PFSK-1 (cell line): Measurements from ENCODE around the gene DDX41.

ENCODE experiments used
- FOXP2 ChIP-seq: optimal IDR thresholded peaks from 2 replicates; pipeline ENCODE3; 2011; ENCODE audit warnings: borderline replicate concordance, control low read depth, inconsistent platforms; ENCODE audit not compliant: insufficient read depth; ENCODE audit errors: extremely low read length, extremely low read depth
- POLR2AphosphoS5 ChIP-seq: IDR thresholded peaks from 2 replicates; pipeline ENCODE4 v1.6.1; 2012; ENCODE audit warnings: low read depth, mild to moderate bottlenecking, control low read depth, low read length, moderate library complexity
- SIN3A ChIP-seq: IDR thresholded peaks from 2 replicates; pipeline ENCODE4 v1.6.1; 2012; ENCODE audit warnings: mild to moderate bottlenecking, low read length, moderate library complexity, borderline replicate concordance; ENCODE audit not compliant: insufficient read depth
- TAF1 ChIP-seq: IDR thresholded peaks from 2 replicates; pipeline ENCODE4 v1.6.1; 2012; ENCODE audit warnings: low read length, control low read depth, borderline replicate concordance; ENCODE audit not compliant: insufficient read depth
- TF ChIP-seq, protein P1 (sequence below), 2 experiments: IDR thresholded peaks; 2 replicates each; pipeline versions ENCODE4 v1.6.1 to v1.8.0; 2011 to 2012; ENCODE audit warnings: low read depth in 2 of 2, low read length in 2 of 2, control low read depth in 1 of 2, inconsistent platforms in 1 of 2, mild to moderate bottlenecking in 1 of 2, moderate library complexity in 1 of 2; ENCODE audit not compliant: insufficient read depth in 1 of 2

Gene DDX41

DNA sequence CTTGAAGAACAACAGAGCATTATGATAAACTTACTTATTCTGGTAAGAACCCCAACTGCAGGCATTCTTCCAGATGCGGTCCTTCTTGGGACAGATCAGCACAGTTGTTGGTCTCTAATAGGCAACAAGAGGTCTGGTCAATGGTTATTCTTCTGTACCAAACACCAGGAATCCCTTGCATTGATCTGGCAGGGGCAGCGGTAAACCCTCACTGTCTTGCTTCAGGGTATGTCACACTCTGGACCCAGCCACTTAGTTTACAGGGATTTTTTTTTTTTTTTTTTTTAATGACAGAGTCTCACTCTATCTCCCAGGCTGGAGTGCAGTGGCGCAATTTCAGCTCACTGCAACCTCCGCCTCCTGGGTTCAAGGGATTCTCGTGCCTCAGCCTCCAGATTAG is 38.9 kb upstream of the DDX41 start:
- TF ChIP-seq FOXP2 (no peak), POLR2AphosphoS5 (no peak), SIN3A (no peak), TAF1 (no peak)
- TF ChIP-seq, protein P1, sequence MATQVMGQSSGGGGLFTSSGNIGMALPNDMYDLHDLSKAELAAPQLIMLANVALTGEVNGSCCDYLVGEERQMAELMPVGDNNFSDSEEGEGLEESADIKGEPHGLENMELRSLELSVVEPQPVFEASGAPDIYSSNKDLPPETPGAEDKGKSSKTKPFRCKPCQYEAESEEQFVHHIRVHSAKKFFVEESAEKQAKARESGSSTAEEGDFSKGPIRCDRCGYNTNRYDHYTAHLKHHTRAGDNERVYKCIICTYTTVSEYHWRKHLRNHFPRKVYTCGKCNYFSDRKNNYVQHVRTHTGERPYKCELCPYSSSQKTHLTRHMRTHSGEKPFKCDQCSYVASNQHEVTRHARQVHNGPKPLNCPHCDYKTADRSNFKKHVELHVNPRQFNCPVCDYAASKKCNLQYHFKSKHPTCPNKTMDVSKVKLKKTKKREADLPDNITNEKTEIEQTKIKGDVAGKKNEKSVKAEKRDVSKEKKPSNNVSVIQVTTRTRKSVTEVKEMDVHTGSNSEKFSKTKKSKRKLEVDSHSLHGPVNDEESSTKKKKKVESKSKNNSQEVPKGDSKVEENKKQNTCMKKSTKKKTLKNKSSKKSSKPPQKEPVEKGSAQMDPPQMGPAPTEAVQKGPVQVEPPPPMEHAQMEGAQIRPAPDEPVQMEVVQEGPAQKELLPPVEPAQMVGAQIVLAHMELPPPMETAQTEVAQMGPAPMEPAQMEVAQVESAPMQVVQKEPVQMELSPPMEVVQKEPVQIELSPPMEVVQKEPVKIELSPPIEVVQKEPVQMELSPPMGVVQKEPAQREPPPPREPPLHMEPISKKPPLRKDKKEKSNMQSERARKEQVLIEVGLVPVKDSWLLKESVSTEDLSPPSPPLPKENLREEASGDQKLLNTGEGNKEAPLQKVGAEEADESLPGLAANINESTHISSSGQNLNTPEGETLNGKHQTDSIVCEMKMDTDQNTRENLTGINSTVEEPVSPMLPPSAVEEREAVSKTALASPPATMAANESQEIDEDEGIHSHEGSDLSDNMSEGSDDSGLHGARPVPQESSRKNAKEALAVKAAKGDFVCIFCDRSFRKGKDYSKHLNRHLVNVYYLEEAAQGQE (IDR thresholded peaks at IDR 0.05; ENCODE audit: insufficient read depth in 1 of 2, low read depth in 2 of 2, low read length in 2 of 2) = no peak

DNA sequence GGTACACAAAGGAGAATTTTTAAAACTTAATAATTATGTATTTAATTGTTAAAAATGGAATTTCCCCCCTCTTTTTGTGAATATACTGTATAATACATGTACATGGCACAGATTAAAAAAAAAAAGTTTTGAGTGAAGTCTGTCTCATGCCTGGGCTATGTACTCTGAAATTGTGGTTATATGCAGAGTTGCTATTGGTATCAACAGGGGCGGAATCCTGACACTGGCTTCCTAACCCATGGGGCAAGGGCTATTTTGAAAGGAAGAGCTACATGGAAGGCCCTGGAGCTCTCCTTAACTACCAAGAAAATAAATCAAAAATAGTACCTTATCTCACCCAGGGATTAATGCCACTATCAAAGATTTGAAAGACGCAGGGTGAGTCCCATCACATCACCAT is 38.5 kb upstream of the DDX41 start:
- TF ChIP-seq FOXP2 = no peak
- TF ChIP-seq SIN3A = no peak
- no peak for TF ChIP-seq TAF1
- TF ChIP-seq, protein P1 (IDR thresholded peaks at IDR 0.05; ENCODE audit: insufficient read depth in 1 of 2, low read depth in 2 of 2, low read length in 2 of 2) = no peak
- TF ChIP-seq POLR2AphosphoS5 = no peak

DNA sequence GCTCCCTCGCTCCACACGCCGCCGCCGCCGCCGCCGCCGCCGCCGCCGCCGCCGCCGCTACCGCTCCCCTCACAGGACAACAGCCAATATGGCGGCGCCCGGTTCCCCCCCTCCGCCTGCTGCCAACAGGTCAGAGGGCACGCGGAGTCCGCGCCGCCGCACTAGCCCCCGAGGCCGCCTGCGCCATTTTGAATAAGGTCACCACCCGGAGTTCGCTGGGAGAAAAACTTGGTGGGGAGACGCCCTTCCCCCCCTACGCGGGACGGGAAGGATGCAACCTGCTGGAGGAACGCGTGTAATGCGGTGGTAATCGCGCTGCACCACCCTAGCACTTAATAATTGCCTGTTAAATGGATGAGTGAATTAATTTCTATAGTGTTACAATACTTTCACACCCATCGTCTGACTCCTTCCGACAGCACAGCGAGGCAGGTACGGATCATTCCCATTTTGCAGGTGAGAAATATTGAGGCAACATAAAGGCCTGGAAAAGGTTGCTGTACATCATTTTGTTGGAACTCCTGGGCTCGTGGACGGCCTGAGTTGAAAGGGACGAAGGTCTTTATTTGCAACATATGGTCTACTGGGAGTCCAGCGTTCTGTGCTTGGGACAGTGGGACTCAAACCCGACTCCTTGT is 37.8 kb upstream of the DDX41 start, which contains the start of gene FAM193B:
Gene FAM193B (minus strand): TSS at position 90 of the 638 bp plus-strand sequence. CDS start 105 bp downstream, outside the sequence.
- TF ChIP-seq POLR2AphosphoS5 (peak; percentile 40; the same call in 1 of the 2 replicates), TAF1 (no peak), SIN3A (peak; percentile 35; the same call in 1 of the 2 replicates), FOXP2 (peak; percentile 78)
- TF ChIP-seq, protein P1 (IDR thresholded peaks at IDR 0.05; ENCODE audit: insufficient read depth in 1 of 2, low read depth in 2 of 2, low read length in 2 of 2) = no peak

DNA sequence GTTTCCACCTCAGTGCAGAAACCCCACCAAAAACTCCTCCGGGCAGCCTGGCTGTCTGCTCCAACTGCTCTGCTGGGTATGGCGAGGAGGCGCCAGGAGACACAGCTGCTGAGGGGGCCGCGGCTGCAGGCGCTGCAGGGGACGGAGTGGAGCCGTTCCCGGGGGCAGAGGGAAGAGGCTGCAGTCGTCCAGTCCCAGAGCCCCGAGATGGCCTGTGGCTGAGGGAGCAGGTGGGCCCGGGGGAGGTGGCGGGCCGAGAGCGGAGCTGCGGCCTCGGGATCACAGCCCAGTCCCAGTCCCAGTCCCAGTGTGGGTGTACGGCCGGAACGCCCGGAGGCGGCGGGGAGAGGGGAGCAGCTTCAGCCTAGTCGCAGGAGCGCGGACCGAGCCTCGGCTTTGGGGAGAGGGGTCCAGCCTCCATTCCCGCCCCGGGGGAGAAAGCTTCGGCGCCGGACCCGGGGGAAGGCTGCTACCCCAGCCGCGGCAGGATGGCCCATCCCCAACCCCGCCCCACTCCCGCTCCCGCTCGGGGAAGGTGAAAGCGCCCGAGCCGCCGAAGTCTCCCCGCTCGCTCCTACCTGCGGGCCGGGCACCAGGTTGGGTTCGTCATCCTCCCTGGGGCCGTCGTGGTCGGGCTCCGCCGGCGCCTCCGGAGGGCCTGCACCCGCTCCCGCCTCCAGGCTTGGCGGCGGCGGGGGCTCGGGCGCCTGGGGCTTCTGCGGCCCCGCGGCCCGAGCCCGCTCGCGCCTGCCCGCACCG is 37.1 kb upstream of the DDX41 start:
- TF ChIP-seq SIN3A = no peak
- TF ChIP-seq POLR2AphosphoS5 = no peak
- TF ChIP-seq, protein P1 (IDR thresholded peaks at IDR 0.05; ENCODE audit: insufficient read depth in 1 of 2, low read depth in 2 of 2, low read length in 2 of 2) = no peak
- no peak for TF ChIP-seq FOXP2
